ENCODE data around the gene LARP4B. TPM values are rescaled to one million over a fixed set of nuclear protein-coding genes. Genes with fewer than 3 reads are reported as not detected.

The LARP4B gene
- total and polyA plus RNA-seq, 2 donors (not counting 1 experiment from before 2014, with no cell fraction given): 35.6 to 129 TPM

GRCh38 chr10:788796-789748, 142.4 kb downstream of the LARP4B start:
- H3K27ac Mint-ChIP-seq: no peak overlapping the region

More at GRCh38 chr10:788796-789748, 142.4 kb downstream of the LARP4B start:
- H3K27ac ChIP-seq (ENCODE audit: low read length in 2 of 2): no peak overlapping the region
- no peaks in the 10 kb centered on the region for H3K9me3 ChIP-seq (ENCODE audit: control extremely low read depth in 1 of 3, control insufficient read depth in 2 of 3, insufficient read depth in 1 of 3, low read length in 2 of 3)
- intact Hi-C loops (cut with micrococcal nuclease): no loop called here
- POLR2A ChIA-PET: no interaction called here
- peaks cover 8 to 9% of the 10 kb centered on the region in 2 donors for H3K4me1 ChIP-seq (ENCODE audit: control insufficient read depth in 2 of 2, insufficient read depth in 2 of 2, low read length in 2 of 2)
- Mint-ChIP-seq H3K27me3 (peaks cover 12% of the 10 kb centered on the region), H3K4me3 (peak overlapping the region; percentile 84), H3K4me1 (peaks cover 10% of the 10 kb centered on the region), H3K9me3 (ENCODE audit: insufficient read depth) (no peaks in the 10 kb centered on the region)
- CTCF ChIA-PET: interaction anchor here (1.1 to 1.2 kb wide), 3 partner anchors 18 to 279 kb away, joined by 3 to 4 read pairs (median 3); no protein-coding TSS in a partner anchor
- peak overlapping the region in 2 of 5 experiments; percentile 32 to 53 for H3K4me3 ChIP-seq (ENCODE audit: control extremely low read depth in 1 of 5, extremely low read depth in 1 of 5, insufficient read depth in 1 of 5, low read depth in 2 of 5, low read length in 4 of 5)
- TF ChIP-seq EZH2 (IDR thresholded peaks at IDR 0.05; ENCODE audit: borderline replicate concordance, insufficient read depth, low read depth, low read length, poor library complexity, severe bottlenecking) (no peak), CTCF (IDR thresholded peaks at IDR 0.05) (peak; percentile 49)
- peak overlapping the region; percentile 73 for H3K4me2 ChIP-seq (replicated peaks; ENCODE audit: low read depth, low read length, poor library complexity, severe bottlenecking)
- no peaks in the 10 kb centered on the region for H3K36me3 ChIP-seq (replicated peaks in 1 of 2; ENCODE audit: control extremely low read depth in 1 of 2, control insufficient read depth in 1 of 2, extremely low read depth in 1 of 2, insufficient read depth in 2 of 2, low read length in 1 of 2)
- H3K27me3 ChIP-seq (replicated peaks in 1 of 4; ENCODE audit: control extremely low read depth in 1 of 4, control insufficient read depth in 3 of 4, insufficient read depth in 4 of 4, low read length in 3 of 4): peaks cover 0 to 8% (median 0%) of the 10 kb centered on the region in 4 experiments
- no peaks in the 10 kb centered on the region for H3K79me2 ChIP-seq (ENCODE audit: control insufficient read depth, insufficient read depth, low read length)
- no peak overlapping the region for H3K9ac ChIP-seq (ENCODE audit: low read length)
- 65% methylated on average over 46 of the region's 50 CpGs for WGBS (ENCODE audit: insufficient coverage)
- DNase-seq (peak; percentile 44), ATAC-seq (ENCODE audit: low read depth) (peak; percentile 71)
- peak overlapping the region; percentile 70 for H2AFZ ChIP-seq (ENCODE audit: insufficient read depth, low read depth, low read length, poor library complexity, severe bottlenecking)
- no peaks in the 10 kb centered on the region for H4K20me1 ChIP-seq (ENCODE audit: control insufficient read depth, insufficient read depth, low read length, poor library complexity, severe bottlenecking)

All from B cell (primary cell).